K562 treated with DMSO at 1 percent for 12 hours (cell line): ENCODE measurements around the gene RBBP6. TPM values are rescaled to one million over a fixed set of nuclear protein-coding genes. Genes with fewer than 3 reads are reported as not detected.

Source experiments
- total RNA-seq: library from RNA; unstranded; fragments of 300-600 nt; gene quantifications from 2 replicates; pipeline ENCODE4 v1.2.3, GENCODE V29; 2022; ENCODE audit not compliant: insufficient read depth

The RBBP6 gene
- 15.1 and 43.6 TPM in 2 replicates for total RNA-seq

GRCh38 chr16:24539295-24539849 lies at the start of gene RBBP6:
Gene RBBP6, plus strand, starts transcription at chr16:24539566. Its CDS starts 1,061 bp downstream, at chr16:24540627.

Other genes starting within 250 kb of the RBBP6 start
- 19.1 and 24.6 TPM in 2 replicates for gene TNRC6A, start 190.1 kb downstream of the RBBP6 start, total RNA-seq